A673 (cell line): ENCODE measurements around the gene ADAM30. TPM values are rescaled to one million over a fixed set of nuclear protein-coding genes. Genes with fewer than 3 reads are reported as not detected.

Experiments used
- BruUV-seq: library from RNA; stranded (reverse); fragments of 400-500 nt; replicated peaks from 2 replicates; lab custom pipeline; 2021; lab: Mats Ljungman, UMichigan
- CTCF ChIA-PET: fragments of 300-600 bp; sonication (Branson Sonifier 250); formaldehyde crosslinking; loops from one replicate; lab custom pipeline; 2022; ENCODE audit warnings: antibody characterized with exemption; lab: Charles Lee
- POLR2A ChIA-PET: fragments of 300-600 bp; sonication (Branson Sonifier 250); formaldehyde crosslinking; loops from one replicate; lab custom pipeline; 2022; ENCODE audit warnings: antibody characterized with exemption; ENCODE audit not compliant: low non-redundant PET; lab: Charles Lee
- DNase-seq: peaks from one replicate; pipeline ENCODE4 v3.0.0-alpha.2; 2015; ENCODE audit warnings: low spot score
- H3K27ac ChIP-seq: fragments of 200-600 bp; sonication (generic); 2 replicates; pipeline ENCODE4 v1.5.1; 2016; ENCODE audit warnings: mixed run types, low read depth, mild to moderate bottlenecking, mixed read lengths, antibody characterized with exemption, low read length; ENCODE audit not compliant: poor library complexity, severe bottlenecking
- H3K27me3 ChIP-seq: fragments of 200-600 bp; sonication (generic); replicated peaks from 2 replicates; pipeline ENCODE4 v1.6.1; 2017; ENCODE audit warnings: mixed run types, low read depth, mild to moderate bottlenecking, mixed read lengths, antibody characterized with exemption, low read length; ENCODE audit not compliant: insufficient read depth, poor library complexity
- H3K36me3 ChIP-seq: fragments of 200-600 bp; sonication (generic); 2 replicates; pipeline ENCODE4 v1.6.1; 2016; ENCODE audit warnings: mixed run types, mild to moderate bottlenecking, mixed read lengths, antibody characterized with exemption, low read length; ENCODE audit not compliant: insufficient read depth, poor library complexity, severe bottlenecking
- H3K4me1 ChIP-seq: fragments of 200-600 bp; sonication (generic); 2 replicates; pipeline ENCODE4 v1.6.1; 2017; ENCODE audit warnings: mixed run types, mild to moderate bottlenecking, mixed read lengths, antibody characterized with exemption, low read length; ENCODE audit not compliant: insufficient read depth, poor library complexity, severe bottlenecking
- H3K4me3 ChIP-seq: fragments of 200-600 bp; sonication (generic); 2 replicates; pipeline ENCODE4 v1.5.1; 2016; ENCODE audit warnings: low read depth, mixed run types, mild to moderate bottlenecking, mixed read lengths, low read length; ENCODE audit not compliant: poor library complexity, severe bottlenecking
- H3K9me3 ChIP-seq: fragments of 200-600 bp; sonication (generic); 2 replicates; pipeline ENCODE4 v1.6.1; 2016; ENCODE audit warnings: mixed run types, low read depth, mild to moderate bottlenecking, mixed read lengths, antibody characterized with exemption, low read length; ENCODE audit not compliant: poor library complexity, severe bottlenecking
- EZH2 ChIP-seq: fragments of 200-600 bp; sonication (generic); IDR thresholded peaks from 2 replicates; pipeline ENCODE4 v1.6.1; 2017; ENCODE audit warnings: borderline replicate concordance, low read depth, mild to moderate bottlenecking, mixed read lengths, antibody characterized with exemption, low read length; ENCODE audit not compliant: poor library complexity, severe bottlenecking
- intact Hi-C: fragments of 100-400 bp; cut with micrococcal nuclease; formaldehyde crosslinking; loops from one replicate; pipeline ENCODE4 v1.10.0; 2022; ENCODE audit not compliant: unreplicated experiment
- total RNA-seq: library from RNA; stranded (reverse); gene quantifications from 2 replicates; pipeline ENCODE4 v1.2.3, GENCODE V29; 2021
- TF ChIP-seq, protein P1 (sequence below): fragments of 300-800, 200-600 bp; sonication (generic); conservative IDR thresholded peaks from 2 replicates; pipeline ENCODE4 v1.5.1; 2017; ENCODE audit warnings: low read depth, mild to moderate bottlenecking, antibody characterized with exemption, low read length, moderate library complexity, mixed read lengths

ADAM30 gene
- total RNA-seq, 1 experiment from 2014 or later: not detected

DNA sequence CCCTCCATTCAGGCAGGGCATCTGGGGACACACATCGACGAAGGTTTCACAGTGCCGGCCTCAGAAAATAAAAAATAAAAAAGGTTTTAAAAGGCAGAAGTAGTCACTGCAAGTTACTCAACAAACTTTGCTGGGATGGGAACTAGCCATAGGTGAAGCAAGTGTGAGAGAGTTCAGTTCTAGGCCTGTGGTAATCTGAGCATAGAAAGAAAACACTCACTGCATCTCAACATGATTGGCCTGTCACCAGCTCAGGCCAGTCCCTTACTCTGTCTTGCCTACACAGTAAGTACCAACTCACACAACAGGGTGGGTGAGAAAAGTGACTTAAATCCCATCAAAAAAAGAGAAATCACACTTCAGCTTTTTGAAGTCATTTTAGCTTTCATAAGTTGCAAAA lies 30.2 kb upstream of the ADAM30 start:
- Histone ChIP-seq H3K27me3 (no peaks in the 10 kb centered on the region), H3K36me3 (peaks cover 31% of the 10 kb centered on the region), H3K4me3 (no peak overlapping the region), H3K9me3 (no peaks in the 10 kb centered on the region), H3K4me1 (no peaks in the 10 kb centered on the region), H3K27ac (no peak overlapping the region)
- intact Hi-C loops: no loop called here
- no TSS peak for BruUV-seq
- ChIA-PET CTCF (no interaction called here), POLR2A (no interaction called here)
- no peak for DNase-seq
- no peak for TF ChIP-seq EZH2
- TF ChIP-seq, protein P1, sequence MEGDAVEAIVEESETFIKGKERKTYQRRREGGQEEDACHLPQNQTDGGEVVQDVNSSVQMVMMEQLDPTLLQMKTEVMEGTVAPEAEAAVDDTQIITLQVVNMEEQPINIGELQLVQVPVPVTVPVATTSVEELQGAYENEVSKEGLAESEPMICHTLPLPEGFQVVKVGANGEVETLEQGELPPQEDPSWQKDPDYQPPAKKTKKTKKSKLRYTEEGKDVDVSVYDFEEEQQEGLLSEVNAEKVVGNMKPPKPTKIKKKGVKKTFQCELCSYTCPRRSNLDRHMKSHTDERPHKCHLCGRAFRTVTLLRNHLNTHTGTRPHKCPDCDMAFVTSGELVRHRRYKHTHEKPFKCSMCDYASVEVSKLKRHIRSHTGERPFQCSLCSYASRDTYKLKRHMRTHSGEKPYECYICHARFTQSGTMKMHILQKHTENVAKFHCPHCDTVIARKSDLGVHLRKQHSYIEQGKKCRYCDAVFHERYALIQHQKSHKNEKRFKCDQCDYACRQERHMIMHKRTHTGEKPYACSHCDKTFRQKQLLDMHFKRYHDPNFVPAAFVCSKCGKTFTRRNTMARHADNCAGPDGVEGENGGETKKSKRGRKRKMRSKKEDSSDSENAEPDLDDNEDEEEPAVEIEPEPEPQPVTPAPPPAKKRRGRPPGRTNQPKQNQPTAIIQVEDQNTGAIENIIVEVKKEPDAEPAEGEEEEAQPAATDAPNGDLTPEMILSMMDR: no peak

DNA sequence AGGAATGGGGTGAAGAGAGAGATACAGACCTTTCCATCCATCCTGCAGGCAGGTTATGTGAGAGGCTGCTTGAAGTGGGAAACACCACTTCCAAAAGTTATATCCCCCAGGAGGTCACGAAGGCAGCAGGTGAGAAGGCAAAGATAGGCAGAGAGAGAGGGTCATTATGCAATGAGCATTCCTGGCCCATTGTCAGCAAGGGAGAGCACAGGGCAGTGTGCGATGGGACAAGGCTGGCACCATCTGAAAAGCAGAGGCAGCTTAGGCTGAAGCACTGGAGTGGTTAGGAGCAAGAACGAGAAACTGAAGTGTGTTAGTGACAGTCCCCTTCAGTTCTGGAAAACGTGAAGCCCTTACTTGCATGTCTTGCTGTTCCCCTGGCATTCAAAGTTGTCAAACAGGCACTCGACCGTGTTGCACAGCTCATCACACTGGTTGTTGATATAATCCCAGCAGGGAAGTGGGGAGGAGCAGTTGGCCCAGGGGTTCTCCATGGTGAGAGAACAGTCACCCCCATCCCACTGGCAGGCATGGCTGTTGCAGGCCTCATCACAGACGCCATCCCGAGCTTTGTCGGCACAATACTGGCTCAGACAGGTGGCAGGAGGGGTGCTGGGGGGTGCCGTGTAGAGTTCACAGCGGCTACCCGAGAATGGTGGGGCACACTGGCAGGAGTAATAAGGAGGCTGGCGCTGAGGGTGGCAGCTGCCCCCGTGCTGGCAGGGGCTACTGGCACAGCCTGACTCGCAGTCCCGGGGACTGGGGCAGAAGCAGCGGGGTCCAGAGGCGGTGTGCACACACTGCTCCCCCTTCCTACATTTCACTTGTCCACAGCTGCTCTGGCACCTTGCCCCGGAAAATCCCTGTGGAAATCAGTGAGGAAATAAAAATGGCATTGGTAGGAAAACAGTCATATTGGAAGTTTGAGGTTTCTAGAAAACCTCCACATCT lies 28.9 kb upstream of the ADAM30 start:
- no peaks in the 10 kb centered on the region for H3K4me1 ChIP-seq
- CTCF ChIA-PET: no interaction called here
- H3K9me3 ChIP-seq: no peaks in the 10 kb centered on the region
- H3K4me3 ChIP-seq: no peak overlapping the region
- intact Hi-C loops: no loop called here
- POLR2A ChIA-PET: interaction anchor here (0.7 kb wide), 1 partner anchor 8 kb away, joined by 4 read pairs; no protein-coding TSS in a partner anchor
- no peaks in the 10 kb centered on the region for H3K27me3 ChIP-seq
- DNase-seq: no peak
- TF ChIP-seq EZH2: no peak
- TF ChIP-seq, protein P1: no peak
- no TSS peak for BruUV-seq
- no peak overlapping the region for H3K27ac ChIP-seq
- H3K36me3 ChIP-seq: peaks cover 39% of the 10 kb centered on the region

DNA sequence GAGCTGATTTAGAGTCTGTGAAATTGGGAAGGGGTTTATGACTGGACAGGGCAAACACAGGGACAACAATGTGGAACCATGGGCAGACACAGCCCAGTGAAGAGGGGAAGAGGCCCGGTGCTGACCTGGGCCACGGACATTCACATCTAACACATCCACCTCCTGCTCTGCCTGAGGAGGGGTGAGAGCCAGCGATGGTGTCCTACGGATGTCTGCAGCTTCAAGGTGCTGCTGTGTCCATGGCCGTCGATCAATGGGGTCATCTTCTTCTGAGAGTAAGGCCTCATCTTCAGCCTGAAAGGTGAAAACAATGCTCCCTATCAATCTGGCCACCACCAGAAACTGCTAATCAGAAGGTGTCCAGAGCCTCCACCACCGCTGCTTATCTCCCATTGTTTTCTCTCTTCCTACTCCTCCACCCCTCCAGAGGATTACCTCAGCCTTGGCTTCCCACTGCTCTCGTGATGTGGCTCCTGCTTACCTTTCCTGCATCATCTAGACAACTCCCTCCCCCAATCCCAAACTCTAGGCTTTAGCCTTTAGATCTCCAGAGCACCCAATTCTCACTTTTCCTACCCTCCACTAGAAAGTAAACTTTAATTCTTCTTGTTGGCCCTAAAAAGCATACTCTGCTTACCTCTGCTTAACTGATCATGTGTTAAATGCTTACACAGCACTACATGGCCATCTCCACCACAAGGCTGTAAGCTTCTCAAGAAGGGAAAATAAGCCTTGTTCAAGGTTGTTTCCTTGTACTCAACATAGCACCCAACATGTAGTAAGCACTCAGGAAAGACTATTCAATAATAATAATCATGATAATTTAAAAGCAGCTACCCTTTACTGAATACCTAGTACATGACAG lies 24.0 kb upstream of the ADAM30 start:
- H3K27ac ChIP-seq: no peak overlapping the region
- no peaks in the 10 kb centered on the region for H3K27me3 ChIP-seq
- no peak for TF ChIP-seq EZH2
- TF ChIP-seq, protein P1: no peak
- intact Hi-C loops: no loop called here
- H3K4me1 ChIP-seq: peaks cover 20% of the 10 kb centered on the region
- no TSS peak for BruUV-seq
- H3K4me3 ChIP-seq: no peak overlapping the region
- ChIA-PET CTCF (no interaction called here), POLR2A (interaction anchor here (0.6 kb wide), 1 partner anchor 59 kb away, joined by 3 read pairs; no protein-coding TSS in a partner anchor)
- no peak for DNase-seq
- H3K36me3 ChIP-seq: peaks cover 62% of the 10 kb centered on the region
- no peaks in the 10 kb centered on the region for H3K9me3 ChIP-seq
